ENCODE results near the gene FBLN5.

Gene FBLN5

GRCh38 chr14:91882776-91883175 lies 64.7 kb downstream of the FBLN5 start:
- no peak overlapping the region for H3K4me2 ChIP-seq (ENCODE audit: low read length)
- no peak overlapping the region for H3K27ac ChIP-seq (ENCODE audit: low read depth, low read length)
- H3K36me3 ChIP-seq (ENCODE audit: control insufficient read depth, low read length), result no peaks in the 10 kb centered on the region
- H3K27me3 ChIP-seq (ENCODE audit: control insufficient read depth, low read length), result no peaks in the 10 kb centered on the region
- H3F3A ChIP-seq (ENCODE audit: control insufficient read depth, insufficient read depth), result no peaks in the 10 kb centered on the region
- H3K9me3 ChIP-seq (ENCODE audit: control insufficient read depth, insufficient read depth, low read length), result no peaks in the 10 kb centered on the region
- H3K9me2 ChIP-seq (replicated peaks; ENCODE audit: control insufficient read depth, low read length), result no peaks in the 10 kb centered on the region
- no peak overlapping the region for H3K4me3 ChIP-seq (ENCODE audit: low read length)
- H3K4me1 ChIP-seq (ENCODE audit: control insufficient read depth, low read length), result peaks cover 6% of the 10 kb centered on the region
- TF ChIP-seq EZH2phosphoT487 (IDR thresholded peaks at IDR 0.05; ENCODE audit: borderline replicate concordance, low read length) (no peak), CTCF (IDR thresholded peaks at IDR 0.05; ENCODE audit: low read depth, low read length, poor library complexity, severe bottlenecking) (no peak)
- no peaks in the 10 kb centered on the region for H4K20me1 ChIP-seq (ENCODE audit: control insufficient read depth, insufficient read depth, low read depth, low read length)
- no peaks in the 10 kb centered on the region for H3K79me2 ChIP-seq (ENCODE audit: control insufficient read depth, low read length)

GRCh38 chr14:91882369-91882768 lies 65.1 kb downstream of the FBLN5 start:
- no peaks in the 10 kb centered on the region; the same call in 1 of the 2 replicates for H3F3A ChIP-seq (ENCODE audit: control insufficient read depth, insufficient read depth)
- no peaks in the 10 kb centered on the region for H4K20me1 ChIP-seq (ENCODE audit: control insufficient read depth, insufficient read depth, low read depth, low read length)
- H3K4me1 ChIP-seq (ENCODE audit: control insufficient read depth, low read length), result peaks cover 10% of the 10 kb centered on the region
- no peaks in the 10 kb centered on the region for H3K9me2 ChIP-seq (replicated peaks; ENCODE audit: control insufficient read depth, low read length)
- H3K27ac ChIP-seq (ENCODE audit: low read depth, low read length), result no peak overlapping the region
- no peaks in the 10 kb centered on the region for H3K27me3 ChIP-seq (ENCODE audit: control insufficient read depth, low read length)
- no peak overlapping the region for H3K4me3 ChIP-seq (ENCODE audit: low read length)
- no peaks in the 10 kb centered on the region for H3K79me2 ChIP-seq (ENCODE audit: control insufficient read depth, low read length)
- H3K4me2 ChIP-seq (ENCODE audit: low read length), result no peak overlapping the region
- no peak for TF ChIP-seq CTCF (IDR thresholded peaks at IDR 0.05; ENCODE audit: low read depth, low read length, poor library complexity, severe bottlenecking)
- no peak for TF ChIP-seq EZH2phosphoT487 (IDR thresholded peaks at IDR 0.05; ENCODE audit: borderline replicate concordance, low read length)
- no peaks in the 10 kb centered on the region for H3K36me3 ChIP-seq (ENCODE audit: control insufficient read depth, low read length)
- no peaks in the 10 kb centered on the region for H3K9me3 ChIP-seq (ENCODE audit: control insufficient read depth, insufficient read depth, low read length)

- Histone ChIP-seq H3K4me1 (ENCODE audit: control insufficient read depth, low read length) (peaks cover 30% of the 10 kb centered on the region), H3K4me2 (ENCODE audit: low read length) (no peak overlapping the region), H3K36me3 (ENCODE audit: control insufficient read depth, low read length) (no peaks in the 10 kb centered on the region), H3F3A (ENCODE audit: control insufficient read depth, insufficient read depth) (no peaks in the 10 kb centered on the region; the same call in 1 of the 2 replicates), H3K9me3 (ENCODE audit: control insufficient read depth, insufficient read depth, low read length) (no peaks in the 10 kb centered on the region), H3K4me3 (ENCODE audit: low read length) (no peak overlapping the region), H3K27me3 (ENCODE audit: control insufficient read depth, low read length) (no peaks in the 10 kb centered on the region), H3K27ac (ENCODE audit: low read depth, low read length) (no peak overlapping the region), H4K20me1 (ENCODE audit: control insufficient read depth, insufficient read depth, low read depth, low read length) (no peaks in the 10 kb centered on the region), H3K79me2 (ENCODE audit: control insufficient read depth, low read length) (no peaks in the 10 kb centered on the region), H3K9me2 (replicated peaks; ENCODE audit: control insufficient read depth, low read length) (no peaks in the 10 kb centered on the region)
- no peak for TF ChIP-seq EZH2phosphoT487 (IDR thresholded peaks at IDR 0.05; ENCODE audit: borderline replicate concordance, low read length)
- TF ChIP-seq CTCF (IDR thresholded peaks at IDR 0.05; ENCODE audit: low read depth, low read length, poor library complexity, severe bottlenecking), result no peak
These were observed 68.3 kb downstream of the FBLN5 start for GRCh38 chr14:91879196-91879595.
